Right lobe of liver (tissue), 4 donors: Measurements from ENCODE around the gene PHEX.

ENCODE experiments used
- POLR2A ChIP-seq: fragments of 450-650 bp; IDR thresholded peaks from one replicate; pipeline ENCODE4 v1.6.1; 2017; ENCODE audit warnings: antibody characterized with exemption, mild to moderate bottlenecking
- TF ChIP-seq, protein P1 (sequence below), 4 donors: fragments of 200-600 bp in 3 of 4; fragments of 450-650 bp in 1 of 4; IDR thresholded peaks; one replicate each; pipeline versions ENCODE4 v1.5.1 to v1.8.0; 2016 to 2022; ENCODE audit warnings: antibody characterized with exemption in 4 of 4, mild to moderate bottlenecking in 2 of 4
- donor health status: DM: no; HTN: no; CAD: no.
- donor health status: DM: no; HTN: no; CAD: no.
- donor health status: DM: no; HTN: yes; CAD: no.

DNA sequence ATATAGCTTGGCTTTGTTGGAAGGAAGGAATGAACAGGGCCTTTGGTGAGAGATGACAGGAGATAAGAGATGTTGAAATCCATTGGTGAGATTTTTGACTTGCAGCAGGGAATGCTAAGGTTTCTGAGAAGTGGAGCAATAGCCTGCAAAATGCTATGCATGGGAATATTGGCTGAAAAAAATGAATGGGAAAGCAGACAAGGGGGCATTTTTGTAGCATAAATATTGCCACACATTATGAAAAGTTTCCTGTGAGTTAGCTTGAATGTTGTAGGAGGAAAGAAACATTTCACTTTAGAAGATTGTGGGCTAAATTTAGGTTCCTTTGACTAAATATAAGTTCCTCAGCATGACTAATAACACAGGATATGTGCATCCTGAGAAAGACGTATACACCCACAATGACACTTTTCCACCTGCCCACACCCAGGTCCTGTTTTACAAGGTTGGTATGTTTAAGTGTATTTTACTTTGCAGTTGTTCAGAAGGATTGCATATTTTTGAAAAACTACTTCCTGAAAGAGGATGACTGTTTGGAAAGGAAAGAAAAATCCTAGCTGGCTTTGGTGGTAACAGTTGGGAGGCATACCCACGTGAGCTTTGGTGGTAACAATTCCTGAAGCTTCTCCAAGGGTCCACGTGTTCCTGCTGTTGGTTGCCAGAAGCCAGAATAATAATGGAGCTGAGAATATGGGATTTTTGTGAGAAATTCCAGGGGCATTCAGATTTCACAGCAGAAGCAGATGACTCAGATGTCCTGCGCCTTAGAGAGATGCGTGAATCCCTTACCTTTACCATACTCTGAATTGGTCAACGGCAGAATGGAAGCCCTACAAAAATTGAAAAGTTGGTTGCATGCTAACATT, 28.5 kb downstream of the PHEX start:
- TF ChIP-seq, protein P1, sequence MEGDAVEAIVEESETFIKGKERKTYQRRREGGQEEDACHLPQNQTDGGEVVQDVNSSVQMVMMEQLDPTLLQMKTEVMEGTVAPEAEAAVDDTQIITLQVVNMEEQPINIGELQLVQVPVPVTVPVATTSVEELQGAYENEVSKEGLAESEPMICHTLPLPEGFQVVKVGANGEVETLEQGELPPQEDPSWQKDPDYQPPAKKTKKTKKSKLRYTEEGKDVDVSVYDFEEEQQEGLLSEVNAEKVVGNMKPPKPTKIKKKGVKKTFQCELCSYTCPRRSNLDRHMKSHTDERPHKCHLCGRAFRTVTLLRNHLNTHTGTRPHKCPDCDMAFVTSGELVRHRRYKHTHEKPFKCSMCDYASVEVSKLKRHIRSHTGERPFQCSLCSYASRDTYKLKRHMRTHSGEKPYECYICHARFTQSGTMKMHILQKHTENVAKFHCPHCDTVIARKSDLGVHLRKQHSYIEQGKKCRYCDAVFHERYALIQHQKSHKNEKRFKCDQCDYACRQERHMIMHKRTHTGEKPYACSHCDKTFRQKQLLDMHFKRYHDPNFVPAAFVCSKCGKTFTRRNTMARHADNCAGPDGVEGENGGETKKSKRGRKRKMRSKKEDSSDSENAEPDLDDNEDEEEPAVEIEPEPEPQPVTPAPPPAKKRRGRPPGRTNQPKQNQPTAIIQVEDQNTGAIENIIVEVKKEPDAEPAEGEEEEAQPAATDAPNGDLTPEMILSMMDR (IDR thresholded peaks at IDR 0.05), result no peak
- no peak for TF ChIP-seq POLR2A
